NCI-H526 treated with DMSO at 0.1 percent for 48 hours (cell line): Measurements from ENCODE around the gene KLHDC7A.
"Not testable (repeated sequence)": the region's sequence is repeated elsewhere in the genome, so short reads cannot be mapped to it uniquely, and the experiment has no call there.

Experiments
- DNase-seq: peaks from one replicate; lab custom pipeline; 2025; lab: John Stamatoyannopoulos, UW

The KLHDC7A gene

GRCh38 chr1:18480315-18481189, at the start of gene KLHDC7A:
Gene KLHDC7A, plus strand, starts transcription at chr1:18480930. Its CDS starts 52 bp downstream, at chr1:18480982.
- DNase-seq, result peak; percentile 81

- no peak for DNase-seq
These were observed 46.7 kb upstream of the KLHDC7A start for GRCh38 chr1:18434041-18434440.

DNA sequence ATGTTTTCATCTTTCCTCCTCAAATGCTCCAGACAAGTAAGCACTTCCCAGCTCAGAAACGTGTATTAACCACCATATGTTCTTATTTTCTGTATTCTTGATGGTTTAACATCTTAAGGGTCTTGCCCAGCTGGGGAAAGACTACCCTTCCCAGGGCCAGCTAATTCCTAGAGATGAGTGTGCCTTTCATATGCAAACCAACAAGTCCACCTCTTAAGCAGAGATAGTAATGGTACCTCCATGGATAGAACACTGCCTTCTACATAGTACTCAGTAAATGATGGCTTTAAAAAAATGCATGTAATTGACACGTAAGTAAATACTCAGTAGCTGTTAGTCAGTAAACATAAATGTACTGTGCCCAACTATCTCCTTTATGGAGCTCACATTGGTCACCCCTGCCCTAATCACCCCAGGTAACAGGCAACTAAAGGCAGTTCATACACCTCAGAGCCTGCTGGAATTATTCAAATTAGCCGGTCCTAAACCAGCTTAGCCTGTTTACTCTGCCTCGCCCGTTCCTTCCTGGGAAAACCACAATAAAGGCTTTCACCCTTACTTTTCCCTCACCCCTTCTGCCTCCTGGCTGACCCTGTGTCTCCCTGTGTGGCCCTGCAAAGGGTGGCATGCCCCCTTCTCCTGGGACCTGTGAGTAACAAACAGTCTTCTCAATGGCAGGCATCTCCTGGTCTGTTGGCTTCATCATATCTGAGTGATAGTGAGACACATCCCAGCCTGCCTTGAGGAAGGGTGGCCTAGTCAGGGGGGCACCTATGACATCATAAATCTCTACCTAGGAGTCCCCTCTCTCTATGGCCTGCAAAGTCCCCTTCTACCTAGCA, 40.1 kb upstream of the KLHDC7A start:
- peak; percentile 94 for DNase-seq

GRCh38 chr1:18443587-18444520, 36.9 kb upstream of the KLHDC7A start:
- peak; percentile 58 for DNase-seq

GRCh38 chr1:18444563-18444962, 36.2 kb upstream of the KLHDC7A start:
- DNase-seq, result peak; percentile 30

- DNase-seq, result no peak
These were observed 34.0 kb upstream of the KLHDC7A start for GRCh38 chr1:18446751-18447150.

DNA sequence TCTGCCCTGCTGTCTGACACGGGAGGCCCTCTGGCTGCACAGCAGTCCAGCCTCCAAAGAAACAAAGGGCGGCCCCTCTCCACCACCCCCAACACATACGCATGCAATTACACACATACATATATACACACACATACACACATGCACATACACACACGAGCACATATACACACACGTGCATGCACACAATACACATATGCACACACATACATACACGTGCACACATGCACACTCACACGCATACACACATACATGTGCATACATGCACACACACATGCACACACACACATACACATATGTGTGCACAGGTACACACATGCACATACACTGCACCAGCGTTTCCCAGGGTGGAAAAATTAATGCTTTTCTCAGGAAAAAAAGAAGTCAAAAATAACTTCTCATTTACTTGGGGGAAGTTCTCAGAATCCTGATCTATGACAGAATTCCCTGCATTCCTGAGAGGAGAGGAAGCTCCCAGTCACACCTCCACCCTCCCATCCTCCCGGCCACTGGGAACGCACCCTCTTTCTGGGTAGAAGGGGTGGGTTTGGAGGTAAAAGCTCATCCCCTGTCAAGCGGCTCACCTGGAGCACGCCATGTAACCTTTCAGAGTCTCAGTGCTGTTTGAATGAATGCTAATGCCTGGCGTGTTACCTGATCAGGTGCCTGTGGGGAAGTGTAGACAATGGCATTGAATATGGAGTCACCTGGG, 33.1 kb upstream of the KLHDC7A start:
- no peak for DNase-seq

DNA sequence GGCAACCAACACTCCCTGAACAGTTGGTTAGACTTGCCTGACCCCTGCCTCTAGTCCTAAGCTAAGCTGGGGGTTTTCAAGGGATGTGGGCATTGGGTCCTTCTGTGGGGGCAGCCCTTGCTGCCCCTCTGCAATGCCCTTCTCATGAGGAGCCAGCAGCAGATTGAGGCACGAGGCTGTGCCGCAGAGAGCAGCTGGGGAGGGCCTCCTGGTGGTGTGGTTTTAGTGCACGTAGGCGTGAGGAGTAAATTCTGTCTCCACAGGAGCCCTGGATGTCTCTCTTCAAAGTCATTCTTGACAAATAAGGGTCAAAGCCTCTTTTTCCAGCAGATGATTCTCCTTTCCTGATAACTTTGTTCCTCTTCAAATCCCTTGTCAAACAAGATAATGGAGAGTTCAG, 31.8 kb upstream of the KLHDC7A start:
- no peak for DNase-seq

- no peak for DNase-seq
These were observed 28.2 kb upstream of the KLHDC7A start for GRCh38 chr1:18452550-18452949.

- DNase-seq, result no peak
These were observed 22.3 kb upstream of the KLHDC7A start for GRCh38 chr1:18458133-18459092.

DNA sequence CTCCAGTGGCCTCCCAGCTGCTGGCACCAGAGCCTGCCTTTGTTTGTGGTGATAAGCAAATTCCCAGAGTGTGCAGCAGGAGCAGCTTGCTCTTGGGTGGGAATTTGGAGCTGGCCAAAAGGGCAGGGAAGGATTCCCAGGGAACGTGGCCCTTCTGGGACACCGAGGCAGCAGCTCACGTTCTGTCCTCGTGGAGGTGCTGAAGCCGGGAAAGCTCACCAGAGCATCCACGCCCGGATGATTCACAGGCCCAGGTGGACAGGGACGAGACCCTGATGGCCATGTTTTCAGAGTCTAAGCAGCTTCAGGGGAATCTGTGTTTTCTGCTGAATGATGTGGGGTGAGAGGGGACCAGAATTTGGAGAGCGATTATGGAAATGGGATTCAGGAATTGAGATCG, 19.1 kb upstream of the KLHDC7A start:
- DNase-seq, result peak; percentile 73

GRCh38 chr1:18462517-18462916, 18.2 kb upstream of the KLHDC7A start:
- DNase-seq, result not testable (repeated sequence)

GRCh38 chr1:18463063-18463462, 17.7 kb upstream of the KLHDC7A start:
- DNase-seq, result no peak

GRCh38 chr1:18463984-18464664, 16.6 kb upstream of the KLHDC7A start:
- peak; percentile 51 for DNase-seq

- no peak for DNase-seq
These were observed 16.1 kb upstream of the KLHDC7A start for GRCh38 chr1:18464665-18465050.

GRCh38 chr1:18466676-18467075, 14.1 kb upstream of the KLHDC7A start:
- DNase-seq, result no peak

GRCh38 chr1:18468570-18468969, 12.2 kb upstream of the KLHDC7A start:
- DNase-seq, result no peak

- DNase-seq, result no peak
These were observed 11.2 kb upstream of the KLHDC7A start for GRCh38 chr1:18469514-18469913.

GRCh38 chr1:18470671-18471355, 9.9 kb upstream of the KLHDC7A start:
- peak; percentile 33 for DNase-seq
